ENCODE measurements around the gene NIPAL4.
"Not testable (repeated sequence)": the region's sequence is repeated elsewhere in the genome, so short reads cannot be mapped to it uniquely, and the experiment has no call there.

NIPAL4 gene

GRCh38 chr5:157459715-157460599 is at the start of gene NIPAL4:
NIPAL4 (plus strand) TSS chr5:157460213; CDS start chr5:157460321, 108 bp downstream.
- H3K9me3 ChIP-seq (ENCODE audit: insufficient read depth, low read length, severe bottlenecking): no peaks in the 10 kb centered on the region
- H2AFZ ChIP-seq (ENCODE audit: low read depth, low read length): no peak within 1 kb of the TSS
- no peak within 1 kb of the TSS for H3K4me3 ChIP-seq (ENCODE audit: low read depth in 1 of 2, low read length in 2 of 2)
- H3K4me1 ChIP-seq (ENCODE audit: insufficient read depth, low read length): no peaks in the 10 kb centered on the region
- H3K27ac ChIP-seq (ENCODE audit: low read length): no peak within 1 kb of the TSS
- H3K27me3 ChIP-seq (ENCODE audit: insufficient read depth, low read length, poor library complexity): no peaks in the 10 kb centered on the region
- H4K20me1 ChIP-seq (ENCODE audit: insufficient read depth, low read length): no peaks in the 10 kb centered on the region
- no peaks in the 10 kb centered on the region for H3K36me3 ChIP-seq (ENCODE audit: insufficient read depth, low read length)
- TF ChIP-seq CTCF (IDR thresholded peaks at IDR 0.05; ENCODE audit: borderline replicate concordance, extremely low read depth, low read length, poor library complexity, severe bottlenecking) (no peak), EZH2 (IDR thresholded peaks at IDR 0.05; ENCODE audit: borderline replicate concordance, low read depth, low read length, severe bottlenecking) (no peak)
- ATAC-seq (ENCODE audit: insufficient read depth, low read depth) (no peak; the same call in 2 of the 3 replicates), DNase-seq (no peak)
- no peaks in the 10 kb centered on the region for H3K79me2 ChIP-seq (ENCODE audit: insufficient read depth, low read length)
- no peak within 1 kb of the TSS for H3K4me2 ChIP-seq (ENCODE audit: insufficient read depth, low read length)
- H3K9ac ChIP-seq (ENCODE audit: low read depth, low read length): no peak within 1 kb of the TSS

GRCh38 chr5:157415838-157416237 is 44.2 kb upstream of the NIPAL4 start:
- Histone ChIP-seq H3K9ac (ENCODE audit: low read depth, low read length) (no peak overlapping the region), H3K79me2 (ENCODE audit: insufficient read depth, low read length) (no peaks in the 10 kb centered on the region), H3K36me3 (ENCODE audit: insufficient read depth, low read length) (no peaks in the 10 kb centered on the region), H3K9me3 (ENCODE audit: insufficient read depth, low read length, severe bottlenecking) (no peaks in the 10 kb centered on the region), H3K4me2 (ENCODE audit: insufficient read depth, low read length) (no peak overlapping the region), H3K4me3 (ENCODE audit: low read depth in 1 of 2, low read length in 2 of 2) (no peak overlapping the region), H3K27ac (ENCODE audit: low read length) (no peak overlapping the region), H3K4me1 (ENCODE audit: insufficient read depth, low read length) (no peaks in the 10 kb centered on the region), H4K20me1 (ENCODE audit: insufficient read depth, low read length) (no peaks in the 10 kb centered on the region), H2AFZ (ENCODE audit: low read depth, low read length) (no peak overlapping the region), H3K27me3 (ENCODE audit: insufficient read depth, low read length, poor library complexity) (no peaks in the 10 kb centered on the region)
- no peak for TF ChIP-seq EZH2 (IDR thresholded peaks at IDR 0.05; ENCODE audit: borderline replicate concordance, low read depth, low read length, severe bottlenecking)
- TF ChIP-seq CTCF (IDR thresholded peaks at IDR 0.05; ENCODE audit: borderline replicate concordance, extremely low read depth, low read length, poor library complexity, severe bottlenecking): no peak
- no peak for ATAC-seq (ENCODE audit: insufficient read depth, low read depth)
- no peak for DNase-seq

- not testable (repeated sequence) for H3K4me3 ChIP-seq (ENCODE audit: low read depth in 1 of 2, low read length in 2 of 2); ATAC-seq (ENCODE audit: insufficient read depth, low read depth); H3K27ac ChIP-seq (ENCODE audit: low read length); H3K27me3 ChIP-seq (ENCODE audit: insufficient read depth, low read length, poor library complexity); H3K9ac ChIP-seq (ENCODE audit: low read depth, low read length); H3K4me1 ChIP-seq (ENCODE audit: insufficient read depth, low read length); H2AFZ ChIP-seq (ENCODE audit: low read depth, low read length); DNase-seq; H3K9me3 ChIP-seq (ENCODE audit: insufficient read depth, low read length, severe bottlenecking); H4K20me1 ChIP-seq (ENCODE audit: insufficient read depth, low read length); H3K79me2 ChIP-seq (ENCODE audit: insufficient read depth, low read length); H3K36me3 ChIP-seq (ENCODE audit: insufficient read depth, low read length); H3K4me2 ChIP-seq (ENCODE audit: insufficient read depth, low read length)
Observed at GRCh38 chr5:157419521-157419920, 40.5 kb upstream of the NIPAL4 start.

GRCh38 chr5:157429920-157430319 is 30.1 kb upstream of the NIPAL4 start:
- H3K9me3 ChIP-seq (ENCODE audit: insufficient read depth, low read length, severe bottlenecking); ATAC-seq (ENCODE audit: insufficient read depth, low read depth); H3K36me3 ChIP-seq (ENCODE audit: insufficient read depth, low read length); H2AFZ ChIP-seq (ENCODE audit: low read depth, low read length); H3K4me1 ChIP-seq (ENCODE audit: insufficient read depth, low read length); H3K4me3 ChIP-seq (ENCODE audit: low read depth in 1 of 2, low read length in 2 of 2); H3K4me2 ChIP-seq (ENCODE audit: insufficient read depth, low read length); DNase-seq; H3K79me2 ChIP-seq (ENCODE audit: insufficient read depth, low read length); H3K9ac ChIP-seq (ENCODE audit: low read depth, low read length); H3K27me3 ChIP-seq (ENCODE audit: insufficient read depth, low read length, poor library complexity); H4K20me1 ChIP-seq (ENCODE audit: insufficient read depth, low read length); H3K27ac ChIP-seq (ENCODE audit: low read length): not testable (repeated sequence)

Measured in DND-41 (cell line).